Astrocyte of the spinal cord (primary cell): ENCODE data around the gene ARMCX6.

Experiments used
- DNase-seq: peaks from one replicate; pipeline ENCODE4 v3.0.0; 2011; ENCODE audit warnings: low read depth, low spot score
- H3K4me3 ChIP-seq: 2 replicates; pipeline ENCODE4 v1.5.1; 2011; ENCODE audit warnings: low read depth, mild to moderate bottlenecking, low read length, moderate library complexity
- in situ Hi-C: cut with HindIII; loops from 2 replicates; pipeline ENCODE4 v1.10.0; 2017; ENCODE audit warnings: low sequenced_read_pairs
- TF ChIP-seq, protein P1 (sequence below): IDR thresholded peaks from 2 replicates; pipeline ENCODE4 v1.5.1; 2012; ENCODE audit warnings: low read depth, mild to moderate bottlenecking, low read length, inconsistent platforms

The ARMCX6 gene

DNA sequence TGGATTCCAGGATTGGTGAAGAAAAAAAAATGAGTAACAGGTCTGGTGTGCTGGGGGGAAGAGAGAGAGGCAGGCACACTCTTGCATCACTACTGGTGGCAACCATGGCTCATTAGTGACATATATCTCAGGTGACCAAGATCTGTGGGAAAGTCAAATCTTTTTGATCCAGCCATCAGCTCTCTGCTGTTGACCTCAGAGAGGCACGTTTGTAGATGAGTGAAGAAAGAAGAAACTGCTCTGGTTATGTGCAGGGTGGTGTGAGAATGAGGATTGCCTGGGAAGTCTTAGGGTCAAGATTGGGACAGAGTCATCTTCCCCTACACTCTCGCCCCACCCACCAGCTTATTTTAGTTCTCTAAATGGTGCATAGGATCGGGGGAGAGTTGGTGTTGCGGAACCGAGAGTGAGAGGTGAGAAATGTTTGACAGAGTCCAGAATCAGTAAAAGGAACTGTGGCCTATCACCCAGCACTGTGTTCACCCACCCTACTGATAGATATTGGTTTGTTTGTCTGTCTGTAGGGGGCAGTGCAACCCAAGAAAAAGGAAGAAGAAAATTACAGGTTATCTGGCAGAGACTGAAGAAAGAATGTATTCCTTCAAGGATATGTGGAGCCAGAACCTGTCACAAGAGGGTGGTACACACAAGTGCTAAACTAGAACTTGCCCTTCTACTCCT, 21.9 kb downstream of the ARMCX6 start:
- in situ Hi-C loops, result no loop called here
- no peak overlapping the region for H3K4me3 ChIP-seq
- DNase-seq, result peak; percentile 74
- TF ChIP-seq, protein P1, sequence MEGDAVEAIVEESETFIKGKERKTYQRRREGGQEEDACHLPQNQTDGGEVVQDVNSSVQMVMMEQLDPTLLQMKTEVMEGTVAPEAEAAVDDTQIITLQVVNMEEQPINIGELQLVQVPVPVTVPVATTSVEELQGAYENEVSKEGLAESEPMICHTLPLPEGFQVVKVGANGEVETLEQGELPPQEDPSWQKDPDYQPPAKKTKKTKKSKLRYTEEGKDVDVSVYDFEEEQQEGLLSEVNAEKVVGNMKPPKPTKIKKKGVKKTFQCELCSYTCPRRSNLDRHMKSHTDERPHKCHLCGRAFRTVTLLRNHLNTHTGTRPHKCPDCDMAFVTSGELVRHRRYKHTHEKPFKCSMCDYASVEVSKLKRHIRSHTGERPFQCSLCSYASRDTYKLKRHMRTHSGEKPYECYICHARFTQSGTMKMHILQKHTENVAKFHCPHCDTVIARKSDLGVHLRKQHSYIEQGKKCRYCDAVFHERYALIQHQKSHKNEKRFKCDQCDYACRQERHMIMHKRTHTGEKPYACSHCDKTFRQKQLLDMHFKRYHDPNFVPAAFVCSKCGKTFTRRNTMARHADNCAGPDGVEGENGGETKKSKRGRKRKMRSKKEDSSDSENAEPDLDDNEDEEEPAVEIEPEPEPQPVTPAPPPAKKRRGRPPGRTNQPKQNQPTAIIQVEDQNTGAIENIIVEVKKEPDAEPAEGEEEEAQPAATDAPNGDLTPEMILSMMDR, result peak; percentile 45
